HG02943 (cell line): ENCODE measurements around the gene FOXO1.

Experiments used
- ATAC-seq: cut with Tn5 transposase; IDR thresholded peaks from one replicate; pipeline ENCODE4 v1.9.1; 2021; ENCODE audit warnings: mild to moderate bottlenecking, low read depth, moderate library complexity; ENCODE audit not compliant: unreplicated experiment

FOXO1 gene

DNA sequence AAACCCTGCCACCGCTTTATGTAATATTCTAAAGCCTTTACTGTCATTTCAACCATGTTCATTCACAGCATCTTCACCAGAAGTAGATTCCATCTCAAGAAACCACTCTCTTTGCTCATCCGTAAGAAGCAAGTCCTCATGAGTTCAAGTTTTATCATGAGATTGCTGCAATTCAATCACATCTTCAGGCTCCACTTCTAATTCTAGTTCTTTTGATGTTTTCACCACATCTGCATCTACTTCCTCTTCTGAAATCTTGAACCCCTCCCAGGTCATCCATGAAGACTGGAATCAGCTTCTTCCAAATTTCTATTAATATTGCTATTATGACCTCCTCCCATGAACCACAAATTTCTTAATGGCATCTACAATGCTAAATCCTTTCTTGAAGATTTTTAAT lies 83.9 kb downstream of the FOXO1 start:
- ATAC-seq: no peak

DNA sequence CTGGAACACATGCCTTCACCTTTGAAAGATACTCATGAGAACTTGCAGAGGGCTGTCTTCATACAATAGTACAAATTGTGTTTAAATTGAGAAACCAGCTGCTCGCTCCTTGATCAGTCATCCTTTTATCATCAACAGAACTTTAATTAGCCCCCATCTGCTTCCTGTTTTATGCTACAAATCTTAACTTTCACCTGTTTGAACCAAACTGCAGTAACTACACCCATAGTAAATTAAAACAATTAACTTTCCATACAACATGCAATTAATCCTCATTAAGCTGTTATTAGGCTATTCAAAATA lies 85.2 kb downstream of the FOXO1 start:
- ATAC-seq: no peak

DNA sequence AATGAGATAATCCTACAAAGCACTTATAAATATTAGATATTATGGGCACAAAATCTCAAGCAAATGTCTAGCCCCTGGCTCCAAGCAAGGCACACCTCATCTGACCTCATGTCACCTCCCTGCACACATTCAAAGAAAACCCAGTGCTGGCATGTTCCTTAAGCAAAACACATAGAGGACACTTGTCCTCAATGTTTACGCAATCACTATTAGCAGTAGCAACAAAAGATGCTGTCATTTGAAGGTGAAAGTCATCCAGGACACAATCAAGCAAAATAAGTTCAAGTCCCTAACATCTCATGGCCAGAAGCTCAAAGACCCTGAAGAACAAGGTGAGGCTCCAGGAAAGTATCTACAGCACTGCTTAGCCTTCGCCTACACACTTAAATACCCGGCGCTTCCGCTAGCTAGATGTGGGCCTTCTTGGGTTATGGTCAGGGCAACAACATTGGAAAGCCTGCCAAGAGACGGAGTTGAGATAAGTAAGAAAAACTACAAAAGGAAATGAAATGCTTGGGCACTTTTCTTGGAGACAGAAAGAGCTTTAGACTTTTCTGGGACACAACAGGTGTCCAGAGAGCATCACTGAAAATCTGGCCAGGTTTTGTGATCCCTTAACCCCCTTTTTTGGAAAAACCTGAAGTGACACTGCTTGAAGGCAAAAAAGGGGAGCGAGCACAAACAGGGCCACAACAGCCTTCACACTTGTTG lies 85.7 kb downstream of the FOXO1 start:
- ATAC-seq: no peak

DNA sequence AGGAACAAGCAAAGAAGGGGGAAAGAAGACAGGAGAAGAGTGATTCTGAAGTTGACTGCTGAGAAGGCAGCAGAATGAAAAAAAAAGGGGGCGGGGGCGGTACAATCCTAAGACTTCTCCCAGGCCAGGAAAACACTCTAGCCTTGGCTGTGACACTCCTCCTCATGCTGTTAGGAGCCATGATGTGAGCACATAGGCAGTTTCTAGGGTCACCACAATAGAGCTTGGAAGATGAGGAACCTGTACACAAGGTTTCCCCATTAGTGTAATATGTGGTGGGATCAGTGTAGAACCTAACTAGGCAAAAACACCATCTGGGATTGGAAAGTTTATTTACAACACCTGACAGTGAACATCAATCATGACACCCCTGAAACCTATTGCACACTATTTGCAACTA lies 86.9 kb downstream of the FOXO1 start:
- ATAC-seq: no peak

DNA sequence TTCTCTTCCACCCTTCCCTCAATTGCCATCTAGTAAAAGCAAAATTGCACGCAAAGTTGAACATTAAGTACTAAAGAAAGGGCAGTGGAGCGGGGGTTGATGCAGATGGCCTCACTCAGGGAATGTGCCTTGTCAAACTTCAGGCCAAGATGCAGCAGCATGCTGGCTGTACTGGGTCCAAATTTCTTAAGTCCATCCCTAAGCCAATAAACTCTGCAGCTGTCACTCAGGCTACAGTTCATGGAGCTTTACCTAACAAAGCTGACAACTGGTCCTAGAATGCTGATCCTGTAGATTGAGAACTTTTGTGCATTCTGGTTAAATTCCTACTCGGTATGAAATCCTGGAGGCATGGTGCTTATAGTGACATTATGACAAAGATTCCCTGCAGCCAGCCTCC lies 88.4 kb downstream of the FOXO1 start:
- ATAC-seq: no peak

DNA sequence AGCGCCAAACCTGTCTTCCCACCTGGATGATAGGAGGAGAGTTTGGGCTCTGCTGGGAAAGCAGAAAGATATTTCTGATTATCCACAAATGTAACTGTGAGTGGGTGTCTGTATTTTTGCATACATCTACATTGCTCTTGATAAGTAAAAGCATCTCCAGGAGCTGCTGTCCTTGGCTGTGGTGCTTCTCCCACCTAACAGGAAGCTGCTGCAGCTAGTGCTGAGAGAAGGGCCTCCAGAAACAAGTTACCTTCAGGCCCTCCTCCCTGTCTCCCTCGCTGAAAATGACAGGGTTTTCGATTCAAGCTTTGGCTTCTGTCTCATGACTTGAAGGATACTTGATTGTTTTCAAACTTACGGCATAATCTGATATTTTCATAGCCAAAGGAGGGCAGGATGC lies 90.1 kb downstream of the FOXO1 start:
- ATAC-seq: no peak

DNA sequence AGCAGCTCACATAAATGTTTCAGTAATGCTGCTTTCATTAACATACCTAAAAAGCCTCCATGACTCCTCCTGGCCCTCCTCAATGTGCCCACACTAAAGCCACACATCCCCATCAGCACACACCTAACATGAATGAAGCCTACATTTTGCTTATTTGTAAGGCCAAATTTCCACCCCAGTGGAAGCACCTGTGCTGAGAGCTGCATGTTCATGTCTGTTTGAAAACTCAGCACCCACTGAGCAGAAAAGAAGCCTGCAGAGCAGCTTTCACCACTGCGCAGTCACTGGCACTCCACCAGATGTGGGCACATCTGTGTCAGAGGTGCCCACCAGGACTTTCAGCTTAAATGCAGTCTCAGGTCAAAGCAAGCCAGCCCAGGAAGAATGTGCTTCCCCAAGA lies 93.5 kb downstream of the FOXO1 start:
- ATAC-seq: no peak

DNA sequence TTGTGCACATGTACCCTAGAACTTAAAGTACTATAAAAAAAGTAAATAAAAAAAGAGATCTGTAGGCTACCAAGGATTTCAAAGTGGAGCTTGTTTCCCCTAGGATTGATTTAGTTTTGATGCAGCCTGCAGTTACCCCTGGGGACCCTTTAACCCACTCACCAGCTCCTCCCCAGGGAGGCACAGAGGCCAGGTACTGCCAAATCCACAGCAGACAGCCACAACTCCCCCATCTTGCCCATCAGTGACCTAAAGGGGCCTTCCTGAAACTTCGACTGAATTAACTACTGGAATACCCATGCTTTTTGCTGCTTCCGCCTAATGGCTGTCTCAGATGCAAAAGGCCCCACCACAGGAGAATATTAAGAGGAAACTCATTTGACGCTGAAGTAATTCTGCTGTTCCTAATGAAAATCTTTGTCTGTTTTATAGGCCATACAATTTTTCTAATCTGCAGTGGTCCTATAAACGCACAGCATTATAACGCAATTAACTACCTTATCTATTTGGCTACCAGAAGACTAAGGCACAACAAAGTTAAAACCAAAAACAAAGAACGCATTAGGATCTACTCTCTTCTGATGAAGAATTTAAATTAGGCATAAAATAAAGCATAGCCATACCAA lies 95.0 kb downstream of the FOXO1 start:
- ATAC-seq: no peak

DNA sequence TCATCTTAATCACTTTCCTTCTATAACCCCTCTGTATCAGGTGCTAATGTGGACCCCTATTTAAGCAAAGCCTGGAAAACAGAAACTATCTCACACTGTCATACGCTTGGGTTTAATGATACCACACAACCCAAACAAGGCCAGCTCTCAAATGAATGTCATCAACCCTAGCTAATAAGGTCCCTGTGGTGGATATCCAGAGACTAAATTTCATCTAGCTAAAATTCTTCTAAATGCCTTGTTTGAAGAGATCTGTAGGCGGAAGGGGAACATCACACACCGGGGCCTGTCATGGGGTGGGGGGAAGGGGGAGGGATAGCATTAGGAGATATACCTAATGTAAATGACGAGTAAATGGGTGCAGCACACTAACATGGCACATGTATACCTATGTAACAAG lies 95.5 kb downstream of the FOXO1 start:
- no peak for ATAC-seq

DNA sequence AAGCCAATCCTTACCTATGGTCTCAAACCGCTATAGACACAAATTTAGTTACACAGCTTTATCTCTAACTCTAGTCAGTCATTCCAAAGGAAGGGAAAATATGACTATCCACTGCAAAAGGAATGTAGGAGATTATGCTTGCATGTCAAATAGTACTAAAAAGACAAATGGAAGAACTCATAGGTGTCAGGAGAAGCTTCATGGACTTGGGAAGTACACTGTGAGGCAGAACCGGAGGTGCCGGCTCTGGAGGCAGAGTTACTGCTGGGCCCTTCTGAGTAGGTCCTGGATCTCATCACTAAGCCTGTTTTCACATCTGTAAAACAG lies 97.5 kb downstream of the FOXO1 start:
- ATAC-seq: no peak

DNA sequence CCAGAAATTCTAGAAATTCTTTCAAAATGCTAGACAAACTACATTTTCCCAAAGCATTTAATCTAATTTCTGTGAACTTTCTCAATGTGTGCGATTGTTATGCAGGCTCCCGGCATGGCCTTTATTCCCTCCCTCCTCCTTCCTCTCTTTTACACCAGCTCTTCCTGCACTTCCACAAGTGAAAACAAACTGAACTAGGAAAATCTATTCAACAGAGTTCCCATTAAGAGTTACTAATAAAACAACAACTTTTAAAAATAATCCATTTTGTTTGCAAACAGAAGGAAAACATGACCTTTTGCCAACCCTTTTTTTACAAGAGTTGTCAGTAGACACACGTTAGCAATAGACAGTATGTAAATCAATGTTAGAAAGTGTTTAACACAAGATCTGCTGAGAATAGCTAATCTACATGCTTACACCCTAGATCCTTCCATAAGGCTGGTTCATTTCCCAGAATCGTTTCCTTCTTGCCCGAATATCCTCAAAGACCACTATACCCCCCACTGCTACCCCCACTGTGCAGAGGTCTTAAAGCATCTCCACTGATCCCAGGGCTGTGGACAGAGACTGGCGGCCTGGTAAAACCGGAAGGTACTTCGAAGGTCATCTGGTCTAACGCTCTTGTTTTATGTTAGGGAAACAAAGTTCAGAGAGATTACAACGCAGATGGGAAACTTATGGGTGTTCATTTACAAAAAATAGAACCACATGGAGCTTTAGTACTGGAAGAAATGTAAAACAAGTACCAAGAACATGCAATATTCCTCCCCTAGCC lies 98.0 kb downstream of the FOXO1 start:
- ATAC-seq: no peak

DNA sequence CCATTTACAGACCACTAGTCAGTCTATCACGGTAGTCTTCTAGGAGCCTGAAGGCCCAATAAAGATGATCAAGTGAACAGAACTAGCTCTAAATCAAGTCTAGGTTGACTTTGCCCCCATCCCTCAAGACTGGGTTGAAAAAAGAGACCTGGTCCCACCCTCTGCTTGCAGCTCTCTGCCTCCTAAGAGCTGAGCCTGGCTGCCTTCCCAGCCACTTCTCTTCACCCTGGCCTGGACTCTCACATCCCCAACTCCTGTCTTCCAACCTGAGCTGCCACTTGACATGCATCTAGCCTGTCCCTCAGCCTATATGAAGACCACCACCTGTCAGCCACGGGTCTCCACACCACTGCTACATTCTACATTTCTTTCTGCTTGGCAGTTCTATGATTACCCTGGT lies 99.6 kb downstream of the FOXO1 start:
- ATAC-seq: no peak

DNA sequence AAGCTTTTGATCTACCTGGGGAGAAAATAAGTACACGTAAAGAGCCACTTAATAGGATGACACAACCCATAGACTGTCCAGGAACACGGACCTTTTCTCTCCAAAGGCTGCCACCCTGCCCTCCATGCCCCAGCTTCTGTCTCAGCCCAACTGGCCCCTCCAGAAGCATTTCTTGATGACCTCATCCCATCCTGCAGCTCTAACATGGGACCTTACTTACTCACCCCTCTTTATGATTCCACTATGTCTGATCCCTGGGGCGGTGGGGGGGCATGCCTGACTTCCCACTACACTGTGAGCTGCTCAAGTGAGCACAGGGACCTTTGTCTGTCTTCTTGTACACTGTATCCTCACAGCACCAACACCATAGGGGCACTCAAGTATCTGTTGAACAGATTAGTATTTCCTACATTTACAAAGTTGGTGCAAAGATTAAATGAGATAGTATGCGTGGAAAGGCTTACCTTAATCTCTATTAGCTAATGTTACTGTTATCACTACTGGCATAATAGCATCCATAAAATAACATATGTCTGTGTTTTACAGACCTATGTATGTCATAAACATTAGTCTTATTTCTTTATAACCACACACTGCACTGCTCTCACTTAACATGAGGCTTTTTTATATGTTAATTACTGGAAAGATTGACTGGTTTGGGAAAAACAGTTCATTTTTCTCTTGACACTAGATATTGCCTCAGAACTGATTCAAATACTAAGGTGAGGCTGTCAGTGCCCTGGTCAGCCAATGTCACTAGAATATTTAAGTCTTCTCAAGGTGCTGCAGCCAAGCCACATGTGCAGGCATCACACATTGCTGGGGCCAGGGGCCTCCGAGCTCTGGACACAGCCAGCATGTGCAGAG lies 100.9 kb downstream of the FOXO1 start:
- ATAC-seq: no peak

DNA sequence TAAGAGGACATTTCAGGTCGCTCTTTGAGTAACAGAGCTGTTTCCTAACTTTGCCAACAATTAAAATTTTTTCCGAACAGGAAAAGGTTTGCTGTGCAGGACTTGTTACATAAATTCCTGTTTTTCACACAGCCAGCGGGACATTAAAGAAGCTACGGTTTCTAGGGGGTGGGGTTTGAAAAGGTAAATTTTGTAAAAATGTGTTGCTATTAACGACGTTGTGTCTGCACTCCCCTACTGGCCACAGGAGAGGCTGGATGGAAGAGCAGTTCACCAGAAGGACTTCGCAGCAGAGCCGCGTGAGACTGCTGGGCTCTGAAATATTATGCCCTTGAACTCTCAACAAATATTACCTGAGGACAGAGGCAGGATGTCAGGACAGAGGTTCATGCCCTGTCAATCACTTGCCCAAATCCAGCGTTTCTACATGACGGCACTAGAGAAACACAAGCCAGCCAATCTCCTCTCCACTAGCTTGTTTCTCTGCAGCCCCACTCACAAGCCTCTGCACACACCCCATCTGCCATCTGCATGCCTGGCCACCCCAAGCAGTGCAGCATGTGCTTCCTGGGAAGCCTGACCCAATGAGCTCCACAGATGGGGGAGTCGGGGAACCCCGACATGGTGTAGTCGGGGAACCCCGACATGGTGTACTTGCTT lies 102.0 kb downstream of the FOXO1 start:
- ATAC-seq: no peak

DNA sequence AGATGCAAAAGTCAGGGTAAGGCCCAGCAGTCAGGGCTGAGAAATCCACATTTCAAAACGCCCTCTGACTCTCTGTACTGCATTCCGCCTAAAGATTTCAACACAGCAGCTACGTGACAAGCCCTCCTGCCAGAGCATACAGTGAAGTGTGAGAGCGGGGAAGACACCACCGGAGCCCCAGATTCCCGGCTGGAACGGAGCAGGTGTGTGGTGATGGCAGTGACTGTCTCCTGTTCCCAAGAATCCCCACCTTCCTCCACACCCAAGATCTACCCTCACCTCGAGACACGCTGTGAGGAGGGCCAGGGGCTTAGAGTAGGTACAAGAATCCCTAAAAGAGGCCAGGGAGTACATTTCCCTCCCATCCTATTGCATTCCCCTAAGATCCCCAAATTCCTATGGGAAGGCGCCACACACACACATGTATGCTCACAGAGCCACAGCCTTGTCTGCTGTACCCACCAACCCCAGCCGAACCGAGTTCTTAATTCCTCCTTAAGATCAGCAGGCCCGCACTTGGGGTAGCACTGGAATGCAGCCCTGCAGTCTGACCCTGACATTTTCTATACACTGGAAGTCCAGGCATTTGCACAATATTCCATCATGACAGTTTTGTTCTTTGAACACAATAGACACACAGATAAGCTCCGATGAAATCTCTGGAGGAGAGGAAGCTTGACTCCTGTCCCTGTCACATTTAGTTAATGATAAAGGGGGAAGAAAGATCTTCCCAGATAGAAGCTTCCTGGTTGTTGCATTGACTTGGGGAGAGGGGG lies 102.9 kb downstream of the FOXO1 start:
- ATAC-seq: no peak

DNA sequence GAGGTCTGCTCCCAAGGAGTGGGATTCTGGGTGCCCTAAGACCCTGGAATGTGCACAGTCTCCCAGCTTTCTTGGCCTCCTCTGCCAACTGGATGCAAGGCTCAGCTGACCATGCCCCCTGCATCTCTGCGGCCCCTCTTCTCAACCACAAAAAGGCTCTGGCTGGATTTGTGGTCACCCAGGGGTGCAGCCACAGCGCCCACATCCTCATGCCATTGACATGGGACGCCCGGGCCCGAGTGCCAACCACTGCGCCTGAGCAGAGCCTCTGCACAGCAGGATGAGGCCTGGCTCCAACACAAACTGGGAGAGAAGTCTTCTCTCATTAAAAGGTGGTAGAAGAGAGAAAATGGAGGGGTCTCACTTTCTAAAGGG lies 103.5 kb downstream of the FOXO1 start:
- ATAC-seq: no peak

DNA sequence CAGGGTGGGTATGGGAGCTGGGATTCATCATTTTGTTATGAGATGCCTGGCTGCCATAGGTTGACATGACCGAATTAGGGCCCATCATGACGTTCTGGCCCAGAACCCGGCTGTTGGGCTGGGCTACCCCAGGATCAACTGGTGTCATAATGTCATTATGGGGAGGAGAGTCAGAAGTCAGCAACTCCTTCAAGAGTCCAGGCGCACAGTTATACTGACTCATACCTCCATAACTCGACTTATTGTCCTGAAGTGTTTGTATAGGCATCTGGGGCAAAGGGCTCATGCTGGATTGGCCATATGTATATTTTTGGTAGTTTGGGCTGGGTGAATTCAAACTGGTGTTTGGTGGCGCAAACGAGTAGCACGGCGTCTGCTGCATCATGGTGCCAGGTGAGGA lies 106.5 kb downstream of the FOXO1 start:
- ATAC-seq: no peak

DNA sequence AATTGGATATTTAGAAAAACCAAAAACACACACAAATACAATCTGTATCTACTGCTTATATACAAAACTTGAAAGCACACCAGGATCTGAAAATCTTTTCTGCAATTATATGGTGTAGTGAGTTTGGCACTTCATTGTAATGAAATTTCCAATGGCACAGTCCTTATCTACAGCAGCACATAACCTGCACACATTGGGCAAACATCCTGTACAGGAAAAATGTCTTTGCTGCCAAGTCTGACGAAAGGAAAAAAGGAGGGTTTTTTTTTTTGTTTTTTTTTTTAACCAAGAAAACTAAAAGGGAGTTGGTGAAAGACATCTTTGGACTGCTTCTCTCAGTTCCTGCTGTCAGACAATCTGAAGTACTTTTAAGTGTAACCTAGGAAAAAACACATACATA lies 107.8 kb downstream of the FOXO1 start:
- no peak for ATAC-seq

DNA sequence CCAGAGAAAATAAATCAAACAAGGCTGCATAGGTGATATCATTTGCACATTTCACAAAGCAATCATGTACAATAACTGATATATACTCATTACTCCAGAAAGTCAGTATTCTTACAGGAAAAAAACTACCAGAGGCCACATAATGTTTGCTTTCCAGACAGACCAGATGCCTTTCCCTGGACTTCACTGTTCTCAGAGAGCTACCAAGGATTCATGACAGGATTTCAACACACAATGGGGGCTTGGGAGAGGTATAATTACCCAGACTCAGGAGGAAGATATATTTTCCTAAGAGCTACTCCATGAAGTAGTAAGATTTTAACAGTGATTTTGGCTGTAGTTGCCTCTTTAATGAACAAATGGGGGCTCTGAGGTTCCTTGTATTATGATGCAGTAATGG lies 110.0 kb downstream of the FOXO1 start:
- ATAC-seq: no peak

DNA sequence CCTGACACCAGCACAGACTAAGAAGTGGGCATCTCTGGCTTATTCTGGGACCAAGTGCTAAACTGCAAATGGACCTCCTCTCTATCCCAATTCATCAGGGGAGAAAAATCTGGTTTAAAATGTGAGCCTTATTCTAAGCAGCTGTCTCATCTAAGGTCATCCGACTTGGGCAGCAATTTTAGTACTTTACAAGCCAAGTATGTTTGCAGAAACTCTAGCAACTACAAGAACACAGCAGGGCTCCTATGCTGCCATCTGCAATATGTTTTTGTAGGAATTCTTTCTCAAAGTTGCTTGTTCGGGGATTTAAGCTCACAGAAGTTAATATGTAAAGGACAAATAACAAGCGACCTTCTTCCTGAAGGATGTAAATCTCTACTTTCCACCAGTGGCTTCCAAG lies 113.1 kb downstream of the FOXO1 start:
- ATAC-seq: no peak
